ENCODE results near the gene CWF19L1.
"Not testable (repeated sequence)": the region's sequence is repeated elsewhere in the genome, so short reads cannot be mapped to it uniquely, and the experiment has no call there.

Gene CWF19L1

GRCh38 chr10:100267239-100268104 lies at the start of gene CWF19L1:
CWF19L1 (minus strand) TSS chr10:100267638; CDS start chr10:100267593, 45 bp downstream.
- Histone ChIP-seq H3K4me1 (ENCODE audit: control insufficient read depth in 2 of 2, insufficient read depth in 2 of 2, low read length in 2 of 2) (peaks cover 3 to 5% of the 10 kb centered on the region in 2 donors), H3K9ac (ENCODE audit: low read depth in 1 of 2, low read length in 2 of 2) (peak within 1 kb of the TSS; percentile 89 to 96), H3K9me3 (ENCODE audit: control insufficient read depth in 2 of 2, low read length in 2 of 2) (no peaks in the 10 kb centered on the region), H3K36me3 (ENCODE audit: control insufficient read depth in 2 of 2, insufficient read depth in 2 of 2, low read length in 2 of 2) (peaks cover 0 to 2% of the 10 kb centered on the region in 2 donors), H3K27ac (ENCODE audit: low read depth in 2 of 2, low read length in 2 of 2) (peak within 1 kb of the TSS; percentile 71 to 78), H3K4me3 (ENCODE audit: low read length in 2 of 2) (peak within 1 kb of the TSS; percentile 99 to 100), H3K27me3 (ENCODE audit: control insufficient read depth in 2 of 2, insufficient read depth in 2 of 2, low read length in 2 of 2) (no peaks in the 10 kb centered on the region)

GRCh38 chr10:100315615-100316014 lies 48.2 kb upstream of the CWF19L1 start:
- no peak overlapping the region for H3K9ac ChIP-seq (ENCODE audit: low read depth in 1 of 2, low read length in 2 of 2)
- H3K4me1 ChIP-seq (ENCODE audit: control insufficient read depth in 2 of 2, insufficient read depth in 2 of 2, low read length in 2 of 2) = no peaks in the 10 kb centered on the region
- H3K36me3 ChIP-seq (ENCODE audit: control insufficient read depth in 2 of 2, insufficient read depth in 2 of 2, low read length in 2 of 2) = no peaks in the 10 kb centered on the region
- no peaks in the 10 kb centered on the region for H3K9me3 ChIP-seq (ENCODE audit: control insufficient read depth in 2 of 2, low read length in 2 of 2)
- H3K27ac ChIP-seq (ENCODE audit: low read depth in 2 of 2, low read length in 2 of 2) = no peak overlapping the region
- H3K4me3 ChIP-seq (ENCODE audit: low read length in 2 of 2) = no peak overlapping the region
- peaks cover 8 to 26% of the 10 kb centered on the region in 2 donors for H3K27me3 ChIP-seq (ENCODE audit: control insufficient read depth in 2 of 2, insufficient read depth in 2 of 2, low read length in 2 of 2)

- Histone ChIP-seq H3K4me3 (ENCODE audit: low read length in 2 of 2) (no peak overlapping the region), H3K27ac (ENCODE audit: low read depth in 2 of 2, low read length in 2 of 2) (no peak overlapping the region), H3K4me1 (ENCODE audit: control insufficient read depth in 2 of 2, insufficient read depth in 2 of 2, low read length in 2 of 2) (no peaks in the 10 kb centered on the region), H3K9ac (ENCODE audit: low read depth in 1 of 2, low read length in 2 of 2) (no peak overlapping the region), H3K36me3 (ENCODE audit: control insufficient read depth in 2 of 2, insufficient read depth in 2 of 2, low read length in 2 of 2) (no peaks in the 10 kb centered on the region), H3K27me3 (ENCODE audit: control insufficient read depth in 2 of 2, insufficient read depth in 2 of 2, low read length in 2 of 2) (peaks cover 8 to 21% of the 10 kb centered on the region in 2 donors), H3K9me3 (ENCODE audit: control insufficient read depth in 2 of 2, low read length in 2 of 2) (no peaks in the 10 kb centered on the region)
Observed at GRCh38 chr10:100311298-100311697, 43.9 kb upstream of the CWF19L1 start.

GRCh38 chr10:100307684-100308083 lies 40.2 kb upstream of the CWF19L1 start:
- H3K4me3 ChIP-seq (ENCODE audit: low read length in 2 of 2) = no peak overlapping the region
- no peaks in the 10 kb centered on the region for H3K36me3 ChIP-seq (ENCODE audit: control insufficient read depth in 2 of 2, insufficient read depth in 2 of 2, low read length in 2 of 2)
- H3K27me3 ChIP-seq (ENCODE audit: control insufficient read depth in 2 of 2, insufficient read depth in 2 of 2, low read length in 2 of 2) = peaks cover 3 to 10% of the 10 kb centered on the region in 2 donors
- H3K27ac ChIP-seq (ENCODE audit: low read depth in 2 of 2, low read length in 2 of 2) = no peak overlapping the region
- H3K4me1 ChIP-seq (ENCODE audit: control insufficient read depth in 2 of 2, insufficient read depth in 2 of 2, low read length in 2 of 2) = no peaks in the 10 kb centered on the region
- no peaks in the 10 kb centered on the region for H3K9me3 ChIP-seq (ENCODE audit: control insufficient read depth in 2 of 2, low read length in 2 of 2)
- no peak overlapping the region for H3K9ac ChIP-seq (ENCODE audit: low read depth in 1 of 2, low read length in 2 of 2)

- Histone ChIP-seq H3K27me3 (ENCODE audit: control insufficient read depth in 2 of 2, insufficient read depth in 2 of 2, low read length in 2 of 2) (peaks cover 3 to 6% of the 10 kb centered on the region in 2 donors), H3K36me3 (ENCODE audit: control insufficient read depth in 2 of 2, insufficient read depth in 2 of 2, low read length in 2 of 2) (no peaks in the 10 kb centered on the region), H3K4me3 (ENCODE audit: low read length in 2 of 2) (no peak overlapping the region), H3K9ac (ENCODE audit: low read depth in 1 of 2, low read length in 2 of 2) (no peak overlapping the region), H3K4me1 (ENCODE audit: control insufficient read depth in 2 of 2, insufficient read depth in 2 of 2, low read length in 2 of 2) (no peaks in the 10 kb centered on the region), H3K27ac (ENCODE audit: low read depth in 2 of 2, low read length in 2 of 2) (no peak overlapping the region), H3K9me3 (ENCODE audit: control insufficient read depth in 2 of 2, low read length in 2 of 2) (no peaks in the 10 kb centered on the region)
Observed at GRCh38 chr10:100306861-100307260, 39.4 kb upstream of the CWF19L1 start.

- Histone ChIP-seq H3K9ac (ENCODE audit: low read depth in 1 of 2, low read length in 2 of 2) (no peak overlapping the region), H3K4me1 (ENCODE audit: control insufficient read depth in 2 of 2, insufficient read depth in 2 of 2, low read length in 2 of 2) (no peaks in the 10 kb centered on the region), H3K27ac (ENCODE audit: low read depth in 2 of 2, low read length in 2 of 2) (no peak overlapping the region), H3K36me3 (ENCODE audit: control insufficient read depth in 2 of 2, insufficient read depth in 2 of 2, low read length in 2 of 2) (no peaks in the 10 kb centered on the region), H3K4me3 (ENCODE audit: low read length in 2 of 2) (no peak overlapping the region), H3K27me3 (ENCODE audit: control insufficient read depth in 2 of 2, insufficient read depth in 2 of 2, low read length in 2 of 2) (peaks cover 0 to 6% of the 10 kb centered on the region in 2 donors), H3K9me3 (ENCODE audit: control insufficient read depth in 2 of 2, low read length in 2 of 2) (no peaks in the 10 kb centered on the region)
Observed at GRCh38 chr10:100304414-100304813, 37.0 kb upstream of the CWF19L1 start.

- H3K9me3 ChIP-seq (ENCODE audit: control insufficient read depth in 2 of 2, low read length in 2 of 2) = no peaks in the 10 kb centered on the region
- H3K9ac ChIP-seq (ENCODE audit: low read depth in 1 of 2, low read length in 2 of 2) = no peak overlapping the region
Observed at GRCh38 chr10:100303724-100304319, 36.4 kb upstream of the CWF19L1 start.

GRCh38 chr10:100301123-100301522 lies 33.7 kb upstream of the CWF19L1 start:
- H3K4me3 ChIP-seq (ENCODE audit: low read length in 2 of 2); H3K27me3 ChIP-seq (ENCODE audit: control insufficient read depth in 2 of 2, insufficient read depth in 2 of 2, low read length in 2 of 2); H3K4me1 ChIP-seq (ENCODE audit: control insufficient read depth in 2 of 2, insufficient read depth in 2 of 2, low read length in 2 of 2); H3K9me3 ChIP-seq (ENCODE audit: control insufficient read depth in 2 of 2, low read length in 2 of 2); H3K36me3 ChIP-seq (ENCODE audit: control insufficient read depth in 2 of 2, insufficient read depth in 2 of 2, low read length in 2 of 2); H3K27ac ChIP-seq (ENCODE audit: low read depth in 2 of 2, low read length in 2 of 2); H3K9ac ChIP-seq (ENCODE audit: low read depth in 1 of 2, low read length in 2 of 2): not testable (repeated sequence)

More at GRCh38 chr10:100303724-100304319, 36.4 kb upstream of the CWF19L1 start:
- Histone ChIP-seq H3K36me3 (ENCODE audit: control insufficient read depth in 2 of 2, insufficient read depth in 2 of 2, low read length in 2 of 2) (no peaks in the 10 kb centered on the region), H3K4me1 (ENCODE audit: control insufficient read depth in 2 of 2, insufficient read depth in 2 of 2, low read length in 2 of 2) (no peaks in the 10 kb centered on the region), H3K4me3 (ENCODE audit: low read length in 2 of 2) (no peak overlapping the region), H3K27ac (ENCODE audit: low read depth in 2 of 2, low read length in 2 of 2) (no peak overlapping the region), H3K27me3 (ENCODE audit: control insufficient read depth in 2 of 2, insufficient read depth in 2 of 2, low read length in 2 of 2) (peaks cover 0 to 6% of the 10 kb centered on the region in 2 donors)

- Histone ChIP-seq H3K27me3 (ENCODE audit: control insufficient read depth in 2 of 2, insufficient read depth in 2 of 2, low read length in 2 of 2) (peaks cover 0 to 2% of the 10 kb centered on the region in 2 donors), H3K9ac (ENCODE audit: low read depth in 1 of 2, low read length in 2 of 2) (no peak overlapping the region), H3K36me3 (ENCODE audit: control insufficient read depth in 2 of 2, insufficient read depth in 2 of 2, low read length in 2 of 2) (no peaks in the 10 kb centered on the region), H3K9me3 (ENCODE audit: control insufficient read depth in 2 of 2, low read length in 2 of 2) (no peaks in the 10 kb centered on the region), H3K4me3 (ENCODE audit: low read length in 2 of 2) (no peak overlapping the region), H3K27ac (ENCODE audit: low read depth in 2 of 2, low read length in 2 of 2) (no peak overlapping the region), H3K4me1 (ENCODE audit: control insufficient read depth in 2 of 2, insufficient read depth in 2 of 2, low read length in 2 of 2) (no peaks in the 10 kb centered on the region)
Observed at GRCh38 chr10:100297242-100297641, 29.8 kb upstream of the CWF19L1 start.

GRCh38 chr10:100293066-100293465 lies 25.6 kb upstream of the CWF19L1 start:
- Histone ChIP-seq H3K36me3 (ENCODE audit: control insufficient read depth in 2 of 2, insufficient read depth in 2 of 2, low read length in 2 of 2) (no peaks in the 10 kb centered on the region), H3K9me3 (ENCODE audit: control insufficient read depth in 2 of 2, low read length in 2 of 2) (no peaks in the 10 kb centered on the region), H3K4me3 (ENCODE audit: low read length in 2 of 2) (no peak overlapping the region), H3K9ac (ENCODE audit: low read depth in 1 of 2, low read length in 2 of 2) (no peak overlapping the region), H3K27ac (ENCODE audit: low read depth in 2 of 2, low read length in 2 of 2) (no peak overlapping the region), H3K27me3 (ENCODE audit: control insufficient read depth in 2 of 2, insufficient read depth in 2 of 2, low read length in 2 of 2) (peaks cover 0 to 2% of the 10 kb centered on the region in 2 donors), H3K4me1 (ENCODE audit: control insufficient read depth in 2 of 2, insufficient read depth in 2 of 2, low read length in 2 of 2) (no peaks in the 10 kb centered on the region)
